ENCODE measurements around the gene DENND4C. TPM values are rescaled to one million over a fixed set of nuclear protein-coding genes. Genes with fewer than 3 reads are reported as not detected.

The DENND4C gene
- total RNA-seq, 1 donor from 2014 or later, result 34.5 TPM

GRCh38 chr9:19369107-19369506 is 138.6 kb downstream of the DENND4C start:
- H3K4me3 Mint-ChIP-seq (ENCODE audit: unreplicated experiment), result no peak overlapping the region
- no peak overlapping the region for H3K27ac Mint-ChIP-seq (ENCODE audit: unreplicated experiment)
- no peaks in the 10 kb centered on the region for H3K4me1 Mint-ChIP-seq (ENCODE audit: low read depth, unreplicated experiment)
- no peaks in the 10 kb centered on the region for H3K9me3 Mint-ChIP-seq (ENCODE audit: unreplicated experiment)
- DNase-seq, result no peak
- TF ChIP-seq, protein P1, sequence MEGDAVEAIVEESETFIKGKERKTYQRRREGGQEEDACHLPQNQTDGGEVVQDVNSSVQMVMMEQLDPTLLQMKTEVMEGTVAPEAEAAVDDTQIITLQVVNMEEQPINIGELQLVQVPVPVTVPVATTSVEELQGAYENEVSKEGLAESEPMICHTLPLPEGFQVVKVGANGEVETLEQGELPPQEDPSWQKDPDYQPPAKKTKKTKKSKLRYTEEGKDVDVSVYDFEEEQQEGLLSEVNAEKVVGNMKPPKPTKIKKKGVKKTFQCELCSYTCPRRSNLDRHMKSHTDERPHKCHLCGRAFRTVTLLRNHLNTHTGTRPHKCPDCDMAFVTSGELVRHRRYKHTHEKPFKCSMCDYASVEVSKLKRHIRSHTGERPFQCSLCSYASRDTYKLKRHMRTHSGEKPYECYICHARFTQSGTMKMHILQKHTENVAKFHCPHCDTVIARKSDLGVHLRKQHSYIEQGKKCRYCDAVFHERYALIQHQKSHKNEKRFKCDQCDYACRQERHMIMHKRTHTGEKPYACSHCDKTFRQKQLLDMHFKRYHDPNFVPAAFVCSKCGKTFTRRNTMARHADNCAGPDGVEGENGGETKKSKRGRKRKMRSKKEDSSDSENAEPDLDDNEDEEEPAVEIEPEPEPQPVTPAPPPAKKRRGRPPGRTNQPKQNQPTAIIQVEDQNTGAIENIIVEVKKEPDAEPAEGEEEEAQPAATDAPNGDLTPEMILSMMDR (IDR thresholded peaks at IDR 0.05; ENCODE audit: partially characterized antibody, unreplicated experiment), result no peak
- H3K36me3 Mint-ChIP-seq (ENCODE audit: unreplicated experiment), result no peaks in the 10 kb centered on the region
- H3K27me3 Mint-ChIP-seq (ENCODE audit: unreplicated experiment), result no peaks in the 10 kb centered on the region

DNA sequence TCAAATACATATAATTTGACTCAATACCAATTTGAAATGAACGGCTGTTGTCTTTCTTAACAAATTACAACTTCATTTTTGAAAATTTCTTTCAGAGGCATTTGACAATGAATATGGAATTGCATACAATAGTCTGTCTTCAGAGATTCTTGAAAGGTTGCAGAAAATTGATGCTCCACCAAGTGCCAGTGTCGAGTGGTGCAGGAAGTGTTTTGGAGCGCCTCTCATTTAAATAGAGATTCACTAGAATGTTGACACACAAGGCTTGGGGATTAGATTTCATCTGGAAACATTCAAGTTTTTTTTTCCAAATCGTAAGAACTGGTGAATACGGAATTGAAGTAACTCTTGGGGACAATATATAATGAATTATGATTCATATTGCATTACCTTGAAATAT is 141.4 kb downstream of the DENND4C start:
- H3K9me3 Mint-ChIP-seq (ENCODE audit: unreplicated experiment), result no peaks in the 10 kb centered on the region
- H3K27me3 Mint-ChIP-seq (ENCODE audit: unreplicated experiment), result no peaks in the 10 kb centered on the region
- no peak for DNase-seq
- no peak overlapping the region for H3K4me3 Mint-ChIP-seq (ENCODE audit: unreplicated experiment)
- TF ChIP-seq, protein P1 (IDR thresholded peaks at IDR 0.05; ENCODE audit: partially characterized antibody, unreplicated experiment), result no peak
- no peak overlapping the region for H3K27ac Mint-ChIP-seq (ENCODE audit: unreplicated experiment)
- no peaks in the 10 kb centered on the region for H3K36me3 Mint-ChIP-seq (ENCODE audit: unreplicated experiment)
- no peaks in the 10 kb centered on the region for H3K4me1 Mint-ChIP-seq (ENCODE audit: low read depth, unreplicated experiment)

DNA sequence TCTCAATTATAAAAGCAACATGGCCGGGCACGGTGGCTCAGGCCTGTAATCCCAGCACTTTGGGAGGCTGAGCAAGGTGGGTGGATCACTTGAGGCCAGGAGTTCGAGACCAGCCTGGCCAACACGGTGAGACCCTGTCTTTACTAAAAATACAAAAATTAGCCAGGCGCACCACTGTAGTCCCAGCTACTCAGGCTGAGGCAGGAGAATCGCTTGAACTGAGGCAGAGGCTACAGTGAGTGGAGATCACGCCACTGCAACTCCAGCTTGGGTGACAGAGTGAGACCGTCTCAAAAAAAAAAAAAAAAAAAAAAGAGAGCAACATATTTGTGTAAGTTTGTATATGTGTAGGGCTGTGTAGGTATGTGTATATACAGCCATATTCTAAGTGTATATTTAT is 142.1 kb downstream of the DENND4C start:
- no peak overlapping the region for H3K4me3 Mint-ChIP-seq (ENCODE audit: unreplicated experiment)
- H3K9me3 Mint-ChIP-seq (ENCODE audit: unreplicated experiment), result peaks cover under 1% of the 10 kb centered on the region
- H3K27ac Mint-ChIP-seq (ENCODE audit: unreplicated experiment), result no peak overlapping the region
- DNase-seq, result no peak
- no peaks in the 10 kb centered on the region for H3K27me3 Mint-ChIP-seq (ENCODE audit: unreplicated experiment)
- peaks cover under 1% of the 10 kb centered on the region for H3K4me1 Mint-ChIP-seq (ENCODE audit: low read depth, unreplicated experiment)
- TF ChIP-seq, protein P1 (IDR thresholded peaks at IDR 0.05; ENCODE audit: partially characterized antibody, unreplicated experiment), result no peak
- H3K36me3 Mint-ChIP-seq (ENCODE audit: unreplicated experiment), result no peaks in the 10 kb centered on the region

DNA sequence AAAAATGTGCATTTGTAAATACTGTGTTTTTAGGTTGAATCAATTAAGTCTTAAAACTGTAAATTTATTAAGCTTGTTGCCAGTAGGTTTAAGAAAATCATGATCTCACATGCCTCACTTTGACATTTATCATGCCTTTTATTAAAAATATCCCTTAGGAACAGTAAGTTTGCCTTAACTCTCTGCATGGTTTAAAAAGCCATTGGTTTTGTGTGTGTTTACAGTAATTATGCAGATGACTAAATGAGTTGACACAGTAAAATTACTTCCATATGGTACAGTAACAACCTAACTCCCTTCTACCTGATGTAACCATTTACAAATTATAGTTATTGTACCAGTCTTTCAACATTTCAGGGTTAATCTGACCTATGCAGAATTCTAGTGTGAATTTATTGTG is 143.0 kb downstream of the DENND4C start:
- Mint-ChIP-seq H3K4me1 (ENCODE audit: low read depth, unreplicated experiment) (peaks cover 4% of the 10 kb centered on the region), H3K9me3 (ENCODE audit: unreplicated experiment) (peaks cover 2% of the 10 kb centered on the region), H3K36me3 (ENCODE audit: unreplicated experiment) (no peaks in the 10 kb centered on the region), H3K27me3 (ENCODE audit: unreplicated experiment) (no peaks in the 10 kb centered on the region), H3K4me3 (ENCODE audit: unreplicated experiment) (no peak overlapping the region), H3K27ac (ENCODE audit: unreplicated experiment) (no peak overlapping the region)
- no peak for DNase-seq
- TF ChIP-seq, protein P1 (IDR thresholded peaks at IDR 0.05; ENCODE audit: partially characterized antibody, unreplicated experiment), result no peak

GRCh38 chr9:19375538-19375937 is 145.0 kb downstream of the DENND4C start:
- H3K36me3 Mint-ChIP-seq (ENCODE audit: unreplicated experiment), result no peaks in the 10 kb centered on the region

More at GRCh38 chr9:19375538-19375937, 145.0 kb downstream of the DENND4C start:
- H3K9me3 Mint-ChIP-seq (ENCODE audit: unreplicated experiment), result peaks cover 6% of the 10 kb centered on the region
- no peak overlapping the region for H3K4me3 Mint-ChIP-seq (ENCODE audit: unreplicated experiment)
- no peak overlapping the region for H3K27ac Mint-ChIP-seq (ENCODE audit: unreplicated experiment)
- TF ChIP-seq, protein P1 (IDR thresholded peaks at IDR 0.05; ENCODE audit: partially characterized antibody, unreplicated experiment), result no peak
- peaks cover 2% of the 10 kb centered on the region for H3K27me3 Mint-ChIP-seq (ENCODE audit: unreplicated experiment)
- DNase-seq, result no peak
- H3K4me1 Mint-ChIP-seq (ENCODE audit: low read depth, unreplicated experiment), result peaks cover 11% of the 10 kb centered on the region

All from glutamatergic neuron (in vitro differentiated cells).